Ramos (cell line): ENCODE measurements around the gene TMC8.

Source experiments
- in situ Hi-C: fragments of 300-500 bp; cut with MboI; formaldehyde crosslinking; loops from one replicate; pipeline ENCODE4 v1.14.3; 2022; ENCODE audit warnings: low sequenced_read_pairs; ENCODE audit not compliant: unreplicated experiment

Gene TMC8

GRCh38 chr17:78130437-78131101, at the start of gene TMC8:
TSS of gene TMC8 (plus strand) at chr17:78130771. CDS start at chr17:78131589, 818 bp downstream.
- in situ Hi-C loops: no loop called here

DNA sequence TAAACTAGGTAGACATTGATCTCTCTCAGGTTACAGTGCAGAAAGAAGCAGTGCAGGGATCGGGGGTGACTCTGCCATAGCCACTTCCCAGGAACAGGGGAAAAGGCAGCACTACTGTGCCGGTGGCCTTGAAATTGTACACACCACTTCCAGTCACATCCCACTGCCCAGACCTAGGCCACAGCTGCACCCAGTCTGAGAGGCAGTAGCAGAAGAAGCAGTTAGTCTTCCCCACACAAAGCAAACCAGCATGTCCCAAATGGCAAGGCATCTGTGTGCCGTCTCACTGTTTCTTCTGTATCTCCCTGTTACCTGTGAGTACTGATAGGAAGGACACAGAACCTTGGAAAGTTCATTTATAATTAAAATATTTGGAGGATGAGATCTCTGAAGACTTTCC, 49.0 kb upstream of the TMC8 start:
- in situ Hi-C loops: loop anchor here (10.0 kb wide), 1 partner anchor 343 kb away; no protein-coding TSS in a partner anchor

- in situ Hi-C loops: loop anchor here (10.0 kb wide), 1 partner anchor 342 kb away; no protein-coding TSS in a partner anchor
These were observed 48.2 kb upstream of the TMC8 start for GRCh38 chr17:78082355-78082872.

DNA sequence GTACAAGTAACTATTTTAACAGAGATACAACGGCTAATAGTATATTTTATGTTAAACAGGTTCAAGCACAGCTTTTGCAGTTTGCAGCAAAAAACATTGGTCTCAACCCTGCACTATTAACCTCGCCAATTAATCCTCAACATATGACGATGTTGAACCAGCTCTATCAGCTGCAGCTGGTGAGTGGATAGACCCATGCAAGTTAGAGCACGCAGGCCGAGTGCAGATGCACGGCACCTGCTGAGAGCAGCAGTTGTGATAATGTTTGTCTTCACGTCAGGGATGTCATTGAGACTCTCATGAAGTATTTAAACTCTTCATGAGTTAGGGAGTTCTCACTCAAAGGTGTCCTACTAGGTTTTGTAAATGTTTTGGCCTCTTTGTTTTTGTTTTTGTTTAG, 47.6 kb upstream of the TMC8 start:
- in situ Hi-C loops: loop anchor here (10.0 kb wide), 1 partner anchor 342 kb away; no protein-coding TSS in a partner anchor

DNA sequence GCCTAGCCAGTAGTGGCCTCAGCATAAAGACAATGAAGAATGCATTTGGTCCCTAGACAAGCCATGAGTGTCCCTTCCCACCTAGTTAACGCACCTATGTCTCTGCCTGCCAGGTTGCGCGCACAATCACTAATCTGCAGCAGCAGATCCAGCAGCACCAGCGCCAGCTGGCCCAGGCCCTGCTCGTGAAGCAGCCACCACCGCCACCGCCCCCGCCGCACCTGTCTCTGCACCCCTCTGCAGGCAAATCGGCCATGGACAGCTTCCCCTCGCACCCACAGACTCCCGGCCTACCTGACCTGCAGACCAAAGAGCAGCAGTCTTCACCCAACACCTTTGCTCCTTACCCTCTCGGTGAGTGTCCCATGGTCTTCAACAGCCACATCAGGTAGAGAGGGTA, 43.8 kb upstream of the TMC8 start:
- in situ Hi-C loops: loop anchor here (10.0 kb wide), 1 partner anchor 338 kb away; no protein-coding TSS in a partner anchor

GRCh38 chr17:78088529-78088928, 42.0 kb upstream of the TMC8 start:
- in situ Hi-C loops: loop anchor here (10.0 kb wide), 1 partner anchor 336 kb away; no protein-coding TSS in a partner anchor

DNA sequence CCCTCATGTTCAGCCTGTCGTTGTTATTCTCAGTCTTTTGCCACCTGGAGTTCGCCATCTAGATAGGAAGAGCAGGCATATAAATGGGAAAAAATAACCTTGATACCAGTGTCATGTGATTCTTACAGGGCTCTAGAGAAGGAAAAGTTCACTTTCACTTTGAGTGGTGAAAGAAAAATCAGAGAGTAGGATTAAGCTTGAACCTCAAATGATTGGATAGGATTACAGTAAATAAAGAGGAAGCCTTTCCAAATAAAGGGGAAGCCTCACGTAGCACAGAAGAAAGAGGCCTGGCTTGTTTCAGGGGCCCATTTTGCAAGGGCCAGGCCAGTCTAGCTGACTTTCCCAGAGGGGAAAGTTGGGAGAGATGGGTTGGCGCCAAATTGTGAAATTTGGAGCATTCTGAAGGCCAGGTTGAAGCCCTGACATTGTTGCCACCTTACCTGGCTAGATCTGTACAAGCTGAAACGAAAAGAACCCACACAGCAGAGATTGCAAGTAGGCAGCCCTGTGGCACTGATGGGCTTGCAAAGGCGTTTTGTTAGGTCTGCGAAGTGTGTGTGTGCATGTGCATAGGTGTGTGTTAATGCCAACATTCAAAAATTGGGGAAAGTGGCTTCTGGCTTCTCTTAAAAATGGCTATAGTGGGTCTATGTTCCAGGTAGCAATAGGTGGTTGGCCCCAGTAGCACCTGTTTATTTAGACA, 40.8 kb upstream of the TMC8 start:
- in situ Hi-C loops: loop anchor here (10.0 kb wide), 1 partner anchor 335 kb away; no protein-coding TSS in a partner anchor

DNA sequence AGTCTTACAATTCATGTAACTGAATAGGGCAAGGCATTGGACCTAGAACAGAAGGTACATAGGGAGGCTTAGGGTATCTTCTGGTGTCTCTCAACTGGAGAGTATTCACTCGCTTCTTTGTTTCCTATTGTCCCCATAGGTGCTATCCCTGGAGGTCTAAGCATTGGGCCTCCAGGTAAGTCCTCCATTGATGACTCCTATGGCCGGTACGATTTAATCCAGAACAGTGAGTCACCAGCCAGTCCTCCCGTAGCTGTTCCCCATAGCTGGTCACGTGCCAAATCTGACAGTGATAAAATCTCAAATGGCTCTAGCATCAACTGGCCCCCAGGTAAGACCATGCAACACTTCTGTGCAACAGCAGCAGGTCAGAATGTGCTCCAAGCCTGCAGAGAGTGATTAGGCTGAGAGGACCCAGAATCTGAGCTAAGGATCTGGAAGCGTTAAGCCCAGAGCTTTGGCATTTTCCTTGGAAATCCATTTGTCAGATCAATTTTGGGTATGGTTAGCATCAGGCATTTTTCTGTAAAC, 37.7 kb upstream of the TMC8 start:
- in situ Hi-C loops: no loop called here

DNA sequence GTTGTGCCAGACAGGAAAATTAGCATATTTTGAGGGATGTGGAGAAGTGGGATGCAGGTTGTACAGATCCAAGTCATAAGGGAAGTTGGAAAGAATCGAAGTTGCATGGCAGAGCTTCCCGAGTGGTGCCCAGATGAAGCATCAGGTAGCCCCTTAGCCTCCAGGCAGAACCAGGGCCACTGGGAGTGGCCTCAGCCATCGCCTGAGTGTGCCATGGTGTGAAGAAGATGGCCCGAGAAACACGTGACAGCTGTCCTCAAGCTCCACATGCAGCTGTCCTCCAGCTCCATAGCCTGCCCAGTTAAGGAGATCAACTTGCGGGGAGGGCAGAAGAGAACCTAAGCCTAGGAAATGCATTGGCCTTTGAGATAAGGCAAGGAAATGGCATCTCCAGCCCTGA, 35.5 kb upstream of the TMC8 start:
- in situ Hi-C loops: no loop called here

GRCh38 chr17:78096093-78096492, 34.5 kb upstream of the TMC8 start:
- in situ Hi-C loops: no loop called here

- in situ Hi-C loops: no loop called here
These were observed 29.5 kb upstream of the TMC8 start for GRCh38 chr17:78101112-78101511.

DNA sequence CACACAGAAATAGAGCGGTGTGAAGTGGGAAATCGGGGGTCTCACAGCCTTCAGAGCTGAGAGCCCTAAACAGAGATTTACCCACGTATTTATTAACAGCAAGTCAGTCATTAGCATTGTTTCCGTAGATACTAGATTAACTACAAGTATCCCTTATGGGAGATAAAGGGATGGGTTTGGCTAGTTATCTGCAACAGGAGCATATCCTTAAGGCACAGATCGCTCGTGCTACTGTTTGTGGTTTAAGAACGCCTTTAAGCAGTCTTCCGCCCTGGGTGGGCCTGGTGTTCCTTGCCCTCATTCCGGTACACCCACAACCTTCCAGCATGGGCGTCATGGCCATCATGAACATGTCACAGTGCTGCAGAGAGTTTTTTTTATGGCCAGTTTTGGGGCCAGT, 29.0 kb upstream of the TMC8 start:
- in situ Hi-C loops: no loop called here

- in situ Hi-C loops: no loop called here
These were observed 27.3 kb upstream of the TMC8 start for GRCh38 chr17:78103311-78103710.

DNA sequence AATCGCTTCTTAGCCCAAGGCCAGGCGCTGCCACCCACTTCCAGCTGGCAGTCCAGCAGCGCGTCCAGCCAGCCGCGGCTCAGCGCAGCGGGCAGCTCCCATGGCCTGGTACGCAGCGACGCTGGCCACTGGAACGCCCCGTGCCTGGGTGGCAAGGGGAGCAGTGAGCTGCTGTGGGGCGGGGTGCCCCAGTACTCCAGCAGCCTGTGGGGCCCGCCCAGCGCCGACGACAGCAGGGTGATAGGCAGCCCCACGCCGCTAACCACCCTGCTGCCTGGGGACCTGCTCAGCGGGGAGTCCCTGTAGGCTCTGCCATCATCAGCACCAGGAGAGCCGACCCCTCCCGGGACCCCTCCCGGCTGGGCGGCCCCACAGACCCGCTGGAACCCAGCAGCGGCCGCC, 26.0 kb upstream of the TMC8 start:
- in situ Hi-C loops: no loop called here

DNA sequence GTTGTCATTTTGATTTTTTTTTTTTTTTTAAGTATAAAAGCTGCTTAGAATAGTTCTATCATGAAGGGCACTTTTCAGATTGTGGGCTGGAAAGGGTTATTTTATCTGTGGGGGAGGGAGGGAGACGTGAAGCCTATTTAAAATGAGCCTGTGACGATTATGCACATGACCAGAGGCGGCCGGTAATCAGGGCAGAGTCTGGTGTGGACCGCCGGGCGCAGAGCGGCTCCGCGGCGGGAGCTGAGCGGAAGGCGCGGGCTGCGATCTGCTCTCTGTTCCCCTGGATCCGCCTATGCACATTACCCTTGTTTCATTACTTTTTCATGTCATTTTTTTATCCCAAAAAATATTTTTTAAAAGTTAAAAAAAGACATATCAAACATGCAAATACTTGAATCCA, 25.5 kb upstream of the TMC8 start:
- in situ Hi-C loops: no loop called here

GRCh38 chr17:78105551-78105950, 25.0 kb upstream of the TMC8 start:
- in situ Hi-C loops: no loop called here

DNA sequence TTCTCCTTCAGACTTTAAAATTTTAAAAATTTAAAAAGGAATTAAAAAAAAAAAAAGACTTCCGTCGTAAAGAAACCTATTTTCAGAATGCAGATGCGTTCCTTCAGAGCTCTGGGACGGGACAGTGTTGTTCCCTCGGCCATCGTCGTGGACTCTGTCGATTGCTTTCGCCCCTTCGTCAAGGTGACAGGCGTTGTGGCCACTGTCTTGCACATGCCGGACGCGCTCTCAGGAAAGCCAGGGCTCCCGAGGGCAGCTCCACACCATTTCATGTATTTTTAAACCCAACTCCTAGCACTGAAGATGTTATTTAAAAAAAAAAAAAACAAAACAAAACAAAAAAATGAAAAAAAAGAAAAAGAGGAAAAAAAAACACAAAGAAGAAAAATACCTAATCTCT, 24.4 kb upstream of the TMC8 start:
- in situ Hi-C loops: no loop called here

GRCh38 chr17:78107457-78107856, 23.1 kb upstream of the TMC8 start:
- in situ Hi-C loops: no loop called here

DNA sequence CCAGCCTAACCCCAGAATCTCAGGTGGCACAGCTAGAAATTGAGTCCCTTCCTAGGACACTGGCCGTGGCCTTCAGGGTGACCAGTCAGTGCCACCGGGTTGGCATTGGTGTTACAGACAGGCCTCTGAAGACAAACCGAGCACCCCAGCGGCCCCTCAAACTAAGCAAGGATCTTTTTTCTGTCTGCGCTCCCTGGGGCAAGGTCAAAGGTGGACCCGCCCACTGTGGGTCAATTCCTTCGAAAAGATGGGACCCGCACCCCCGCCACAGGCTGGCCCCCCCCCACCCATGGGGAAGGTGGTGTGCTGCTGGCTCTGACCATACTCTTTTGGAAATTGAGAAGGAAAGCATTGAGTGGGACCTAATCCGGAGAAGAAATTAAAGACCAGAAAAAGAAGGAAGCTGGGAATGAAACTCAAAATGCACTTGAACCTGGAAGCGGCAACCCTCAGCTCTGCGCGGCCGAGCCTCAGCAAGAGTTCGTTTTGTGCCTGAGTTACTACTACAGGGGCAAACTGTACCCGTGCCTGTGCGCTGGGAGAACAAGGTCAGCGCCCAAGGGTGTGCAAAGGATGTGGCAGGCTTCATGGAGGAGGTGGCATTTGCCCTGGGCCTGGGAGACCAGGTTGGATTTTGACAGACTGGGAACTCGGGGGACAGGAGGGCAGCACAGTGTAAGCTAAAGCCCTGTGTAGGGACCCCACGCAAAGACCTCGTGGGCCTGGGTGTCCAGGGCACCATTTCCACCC, 22.4 kb upstream of the TMC8 start:
- in situ Hi-C loops: no loop called here

- in situ Hi-C loops: no loop called here
These were observed 21.7 kb upstream of the TMC8 start for GRCh38 chr17:78108726-78109488.
